ENCODE results near the gene KCNJ6. TPM values are rescaled to one million over a fixed set of nuclear protein-coding genes. Genes with fewer than 3 reads are reported as not detected.

KCNJ6 gene
- total and polyA plus RNA-seq, 8 donors: under 0.01 to 1.3 (median 0.29) TPM; not detected in 3

DNA sequence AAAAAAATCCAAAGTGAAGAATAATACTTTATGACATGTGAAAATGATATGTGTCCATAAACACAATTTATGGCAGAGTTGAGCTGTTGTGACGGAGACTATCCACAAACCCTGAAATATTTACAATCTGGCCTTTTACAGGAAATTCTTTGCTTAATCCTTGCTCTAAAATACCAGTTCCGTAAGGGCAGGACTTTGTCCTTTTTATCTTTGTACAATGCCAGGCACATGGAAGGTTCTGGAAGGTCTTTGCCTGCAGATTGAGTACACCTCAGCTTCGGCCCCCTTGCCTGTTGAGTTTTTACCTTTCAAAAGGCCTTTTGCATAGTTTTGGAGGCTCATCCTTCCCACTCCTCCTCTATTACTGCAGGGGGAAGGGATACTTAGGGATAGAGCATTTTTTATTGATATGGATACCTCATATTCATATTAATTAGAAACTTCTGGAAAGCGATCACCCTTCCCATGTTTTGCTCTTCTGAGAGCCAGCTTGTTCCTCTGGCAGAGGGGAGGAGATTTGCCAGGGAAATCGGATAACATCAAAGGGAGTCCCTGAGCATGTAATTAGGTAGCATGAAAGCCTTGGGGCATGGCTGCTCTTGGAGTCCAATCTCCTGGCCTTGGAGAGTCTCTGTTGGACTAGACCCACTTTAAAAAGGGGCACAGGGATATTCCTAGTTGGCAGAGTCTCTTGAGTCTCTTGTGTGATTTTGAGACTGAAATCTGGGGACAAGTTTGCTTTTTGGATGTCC, 217.1 kb downstream of the KCNJ6 start:
- DNase-seq: no peak
- WGBS, 5 donors: 49 to 72% (median 57%) methylated on average over 5 of the region's 5 CpGs
- TF ChIP-seq, protein P1, sequence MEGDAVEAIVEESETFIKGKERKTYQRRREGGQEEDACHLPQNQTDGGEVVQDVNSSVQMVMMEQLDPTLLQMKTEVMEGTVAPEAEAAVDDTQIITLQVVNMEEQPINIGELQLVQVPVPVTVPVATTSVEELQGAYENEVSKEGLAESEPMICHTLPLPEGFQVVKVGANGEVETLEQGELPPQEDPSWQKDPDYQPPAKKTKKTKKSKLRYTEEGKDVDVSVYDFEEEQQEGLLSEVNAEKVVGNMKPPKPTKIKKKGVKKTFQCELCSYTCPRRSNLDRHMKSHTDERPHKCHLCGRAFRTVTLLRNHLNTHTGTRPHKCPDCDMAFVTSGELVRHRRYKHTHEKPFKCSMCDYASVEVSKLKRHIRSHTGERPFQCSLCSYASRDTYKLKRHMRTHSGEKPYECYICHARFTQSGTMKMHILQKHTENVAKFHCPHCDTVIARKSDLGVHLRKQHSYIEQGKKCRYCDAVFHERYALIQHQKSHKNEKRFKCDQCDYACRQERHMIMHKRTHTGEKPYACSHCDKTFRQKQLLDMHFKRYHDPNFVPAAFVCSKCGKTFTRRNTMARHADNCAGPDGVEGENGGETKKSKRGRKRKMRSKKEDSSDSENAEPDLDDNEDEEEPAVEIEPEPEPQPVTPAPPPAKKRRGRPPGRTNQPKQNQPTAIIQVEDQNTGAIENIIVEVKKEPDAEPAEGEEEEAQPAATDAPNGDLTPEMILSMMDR (IDR thresholded peaks at IDR 0.05): no peak
- Histone ChIP-seq H3K27ac (no peak overlapping the region), H3K4me3 (no peak overlapping the region), H3K4me1 (no peaks in the 10 kb centered on the region), H3K9me3 (no peaks in the 10 kb centered on the region), H3K27me3 (peaks cover 0 to 15% (median 4%) of the 10 kb centered on the region in 3 donors), H3K36me3 (no peaks in the 10 kb centered on the region)
- intact Hi-C loops (cut with DNase I; ENCODE audit: low total_unique reads): no loop called here

DNA sequence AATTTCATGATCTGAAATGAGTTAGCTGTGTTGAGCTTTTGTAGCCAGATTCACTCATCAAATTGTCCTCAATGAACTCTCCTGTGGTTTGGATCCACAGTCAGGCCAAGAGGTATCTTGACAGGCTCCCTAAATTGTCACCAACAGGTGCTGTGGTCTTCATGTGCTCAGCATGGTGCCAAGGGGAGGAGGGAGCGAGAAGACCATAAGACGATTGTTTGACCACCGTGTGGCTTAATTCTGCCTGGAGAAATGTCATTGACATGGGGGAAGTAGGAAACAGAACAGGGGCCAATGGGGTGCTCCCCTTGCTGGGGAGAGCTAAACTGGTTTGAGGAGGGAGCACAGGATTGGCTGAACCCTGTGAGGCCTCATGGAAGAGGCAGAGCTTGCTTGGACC, 219.3 kb downstream of the KCNJ6 start:
- H3K27ac ChIP-seq: no peak overlapping the region
- 86 to 96% (median 92%) methylated on average over 3 of the region's 3 CpGs for WGBS, 5 donors
- DNase-seq: no peak
- TF ChIP-seq POLR2A (IDR thresholded peaks at IDR 0.05) (no peak), POLR2AphosphoS5 (IDR thresholded peaks at IDR 0.05) (no peak), EP300 (IDR thresholded peaks at IDR 0.05) (no peak)
- TF ChIP-seq, protein P1 (IDR thresholded peaks at IDR 0.05): no peak
- H3K27me3 ChIP-seq: peaks cover 0 to 15% (median 4%) of the 10 kb centered on the region in 3 donors
- H3K9me3 ChIP-seq: no peaks in the 10 kb centered on the region
- H3K4me3 ChIP-seq: no peak overlapping the region
- intact Hi-C loops (cut with DNase I; ENCODE audit: low total_unique reads): no loop called here
- no peaks in the 10 kb centered on the region for H3K4me1 ChIP-seq
- H3K36me3 ChIP-seq: no peaks in the 10 kb centered on the region

DNA sequence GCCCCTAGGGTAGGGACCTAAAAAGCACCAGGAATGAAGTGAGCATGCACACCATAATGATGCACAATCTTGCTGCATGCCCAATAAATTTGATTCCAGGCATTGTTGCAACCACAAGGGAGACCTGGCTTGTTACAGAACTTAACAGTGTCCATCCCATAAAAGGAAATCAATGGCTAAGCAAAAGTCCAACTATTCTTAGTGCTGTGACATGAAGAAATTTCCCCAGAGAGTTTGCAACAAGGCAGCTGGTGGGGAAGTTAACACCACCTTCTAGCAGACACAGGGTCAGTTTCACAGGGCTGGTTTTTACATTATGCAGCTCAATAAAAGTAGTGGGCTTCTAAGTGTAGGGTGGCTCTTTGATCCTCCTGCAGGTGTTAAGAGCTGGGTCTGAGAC, 221.1 kb downstream of the KCNJ6 start:
- H3K4me3 ChIP-seq: no peak overlapping the region
- no peaks in the 10 kb centered on the region for H3K9me3 ChIP-seq
- no peak for DNase-seq
- H3K27me3 ChIP-seq: peaks cover 0 to 15% (median 4%) of the 10 kb centered on the region in 3 donors
- TF ChIP-seq, protein P1 (IDR thresholded peaks at IDR 0.05): no peak
- TF ChIP-seq POLR2AphosphoS5 (IDR thresholded peaks at IDR 0.05): no peak
- TF ChIP-seq POLR2A (IDR thresholded peaks at IDR 0.05): no peak
- TF ChIP-seq EP300 (IDR thresholded peaks at IDR 0.05): no peak
- H3K4me1 ChIP-seq: no peaks in the 10 kb centered on the region
- no peak overlapping the region for H3K27ac ChIP-seq
- intact Hi-C loops (cut with DNase I; ENCODE audit: low total_unique reads): no loop called here
- no peaks in the 10 kb centered on the region for H3K36me3 ChIP-seq

DNA sequence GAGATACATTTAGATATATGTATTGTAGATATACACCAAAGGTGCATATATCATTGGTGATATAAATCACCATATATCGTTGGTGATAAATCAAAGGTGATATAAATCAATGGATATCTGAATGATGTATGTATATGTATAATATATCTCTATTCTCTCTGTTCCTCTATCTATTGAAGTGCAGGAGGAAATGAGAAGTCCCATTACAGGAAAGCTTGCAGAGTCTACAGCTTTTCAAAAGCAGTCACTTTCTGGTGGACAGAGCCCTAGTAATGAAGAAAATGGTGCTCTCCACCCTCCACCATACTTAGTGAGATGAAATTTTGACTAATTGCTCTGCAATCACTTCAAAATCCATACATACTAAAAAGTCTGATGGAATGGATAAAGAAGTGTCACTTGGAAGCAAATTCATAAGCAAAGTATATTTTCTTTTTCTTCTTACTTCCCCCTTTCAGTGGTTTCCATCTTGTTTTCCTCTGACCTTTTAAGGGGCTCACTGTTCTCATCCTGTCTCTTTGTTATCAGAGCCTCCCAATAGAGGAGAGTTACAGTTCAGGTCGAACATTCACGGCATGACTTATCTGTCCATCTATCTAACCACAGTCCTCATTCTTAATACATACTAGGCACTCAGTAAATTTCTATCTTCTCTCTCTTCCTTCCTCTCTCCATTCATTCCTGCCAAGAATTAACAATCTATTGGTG, 227.2 kb downstream of the KCNJ6 start:
- TF ChIP-seq, protein P1 (IDR thresholded peaks at IDR 0.05): no peak
- TF ChIP-seq POLR2AphosphoS5 (IDR thresholded peaks at IDR 0.05) (no peak), POLR2A (IDR thresholded peaks at IDR 0.05) (no peak), EP300 (IDR thresholded peaks at IDR 0.05) (no peak)
- intact Hi-C loops (cut with DNase I; ENCODE audit: low total_unique reads): no loop called here
- Histone ChIP-seq H3K4me1 (no peaks in the 10 kb centered on the region), H3K27ac (no peak overlapping the region), H3K36me3 (no peaks in the 10 kb centered on the region), H3K9me3 (no peaks in the 10 kb centered on the region), H3K27me3 (no peaks in the 10 kb centered on the region), H3K4me3 (no peak overlapping the region)
- DNase-seq: no peak
- 50 to 67% (median 65%) methylated on average over 3 of the region's 3 CpGs for WGBS, 5 donors
